ENCODE results near the gene TEKTIP1.

DNA sequence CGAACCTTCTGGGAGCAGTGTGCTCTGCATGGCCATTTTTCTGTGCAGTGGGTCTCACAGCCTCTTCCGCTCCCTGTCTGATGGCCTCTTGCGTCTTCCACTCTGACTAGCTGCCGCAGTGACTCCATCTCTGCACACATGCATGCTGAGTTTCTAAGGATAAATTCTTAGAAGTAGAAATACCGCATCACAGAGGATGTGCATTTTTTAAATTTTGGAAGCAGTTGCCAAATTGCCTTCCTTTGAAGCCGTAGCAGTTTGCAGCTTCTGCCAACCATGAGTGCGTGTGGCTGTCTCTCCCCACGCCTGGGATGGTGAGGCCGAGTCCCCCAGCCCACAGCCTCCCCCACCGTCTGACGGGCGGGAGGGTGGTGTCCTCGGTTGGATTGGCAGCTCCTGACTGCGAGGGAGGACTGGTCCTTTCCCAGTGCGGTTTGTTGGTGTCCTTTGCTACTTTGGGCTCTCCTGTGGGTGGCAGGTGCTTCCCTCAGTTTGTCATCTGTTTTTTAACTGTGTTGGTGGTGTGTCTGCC lies 23.0 kb upstream of the TEKTIP1 start:
- TF ChIP-seq CTCF (IDR thresholded peaks at IDR 0.05; ENCODE audit: poor library complexity): no peak
- no peak for TF ChIP-seq EZH2 (IDR thresholded peaks at IDR 0.05; ENCODE audit: borderline replicate concordance)
- no peak for TF ChIP-seq EZH2phosphoT487 (IDR thresholded peaks at IDR 0.05; ENCODE audit: low read depth, severe bottlenecking, unreplicated experiment)
